HuH-7.5 (cell line): ENCODE data around the gene ZFPM1.
"Not testable (repeated sequence)": the region's sequence is repeated elsewhere in the genome, so short reads cannot be mapped to it uniquely, and the experiment has no call there.

Experiments used
- DNase-seq: peaks from one replicate; pipeline ENCODE4 v3.0.0; 2011; ENCODE audit warnings: low spot score

Gene ZFPM1

DNA sequence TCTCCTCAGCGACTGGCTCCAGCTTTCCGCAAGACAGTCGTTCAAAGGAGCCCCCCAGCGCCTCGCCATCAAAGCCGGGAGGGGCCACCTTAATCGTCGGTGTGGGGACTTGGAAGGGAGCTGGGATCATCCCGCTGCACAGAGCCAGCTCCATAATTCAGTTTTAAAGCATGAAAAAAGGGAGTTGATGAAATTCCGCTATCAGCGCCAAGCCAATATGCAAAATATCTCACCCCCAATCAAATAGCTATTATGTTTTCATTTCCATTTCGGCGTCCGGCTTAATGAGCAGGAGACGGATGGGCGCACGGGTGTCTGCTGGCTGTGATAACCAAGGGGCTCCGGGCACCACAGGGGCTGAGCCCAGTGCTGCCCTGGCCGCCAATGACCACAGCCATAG, 27.7 kb downstream of the ZFPM1 start:
- DNase-seq = no peak

DNA sequence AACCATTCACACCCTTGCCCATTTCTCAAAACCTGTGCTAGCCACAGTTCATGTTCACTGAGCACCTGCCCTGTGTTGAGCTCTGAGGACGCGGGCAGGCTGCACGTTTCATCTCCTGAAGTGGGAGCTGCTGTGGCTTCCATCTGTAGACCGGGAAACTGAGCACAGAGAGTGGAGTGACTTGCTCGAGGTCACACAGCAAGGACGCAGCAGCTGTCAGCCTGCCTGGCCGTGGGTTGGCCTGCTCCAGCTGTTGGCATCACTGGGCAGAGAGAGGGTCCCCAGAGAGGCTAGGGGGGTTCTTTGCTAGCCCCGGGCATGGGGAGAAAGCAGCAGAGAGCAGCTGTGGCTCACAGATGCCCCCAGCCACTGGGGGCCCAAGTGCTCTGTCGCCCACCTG, 28.8 kb downstream of the ZFPM1 start:
- DNase-seq = no peak

DNA sequence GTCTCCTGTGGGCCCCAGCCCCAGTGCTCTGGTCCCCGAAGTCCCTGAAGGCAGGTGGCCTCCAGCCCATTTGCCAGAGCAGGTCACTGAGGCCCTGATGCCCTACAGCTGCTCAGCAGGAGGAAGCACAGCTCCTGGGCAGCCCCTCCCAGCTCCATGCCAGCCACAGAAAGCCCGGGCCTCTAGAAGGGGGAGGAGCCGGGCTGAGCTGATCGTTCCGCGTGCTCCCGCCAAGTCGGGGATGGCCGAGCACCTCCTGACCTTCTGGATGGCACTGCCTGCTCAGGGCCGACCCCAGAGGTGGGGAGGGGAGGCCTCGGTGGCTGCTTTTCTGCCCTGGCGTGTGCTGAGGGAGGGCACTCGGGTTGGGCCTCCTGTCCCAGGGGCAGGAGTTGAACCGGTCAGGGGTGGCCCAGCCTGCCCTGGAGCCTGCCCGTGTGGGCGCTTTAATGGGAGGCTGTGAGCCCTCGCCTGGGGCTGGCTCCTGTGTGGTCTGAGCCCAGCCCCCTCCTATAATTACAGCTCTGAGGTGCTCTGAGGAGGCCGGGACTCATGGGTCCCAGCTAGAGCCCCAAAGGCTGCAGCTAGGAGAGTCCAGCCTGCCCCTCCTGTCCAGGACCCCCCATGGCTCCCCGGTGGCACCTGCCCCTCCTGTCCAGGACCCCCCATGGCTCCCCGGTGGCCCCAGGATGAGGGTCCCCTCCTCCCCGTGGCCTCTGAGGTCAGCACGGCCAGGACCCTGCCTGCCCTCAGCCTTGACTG, 29.7 kb downstream of the ZFPM1 start:
- DNase-seq = no peak

DNA sequence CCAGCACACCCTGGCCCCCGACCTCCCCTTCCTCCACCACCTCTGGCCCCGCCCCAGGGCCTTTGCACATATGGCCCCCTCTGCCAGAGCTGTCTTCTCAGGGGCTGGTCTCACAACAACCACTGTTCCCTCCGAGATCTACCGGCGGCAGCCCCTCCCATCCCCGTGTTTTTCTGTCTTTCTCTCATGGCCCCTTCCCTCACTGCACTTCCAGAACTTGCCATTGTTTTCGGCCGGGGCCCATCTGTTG, 30.2 kb downstream of the ZFPM1 start:
- DNase-seq = no peak

DNA sequence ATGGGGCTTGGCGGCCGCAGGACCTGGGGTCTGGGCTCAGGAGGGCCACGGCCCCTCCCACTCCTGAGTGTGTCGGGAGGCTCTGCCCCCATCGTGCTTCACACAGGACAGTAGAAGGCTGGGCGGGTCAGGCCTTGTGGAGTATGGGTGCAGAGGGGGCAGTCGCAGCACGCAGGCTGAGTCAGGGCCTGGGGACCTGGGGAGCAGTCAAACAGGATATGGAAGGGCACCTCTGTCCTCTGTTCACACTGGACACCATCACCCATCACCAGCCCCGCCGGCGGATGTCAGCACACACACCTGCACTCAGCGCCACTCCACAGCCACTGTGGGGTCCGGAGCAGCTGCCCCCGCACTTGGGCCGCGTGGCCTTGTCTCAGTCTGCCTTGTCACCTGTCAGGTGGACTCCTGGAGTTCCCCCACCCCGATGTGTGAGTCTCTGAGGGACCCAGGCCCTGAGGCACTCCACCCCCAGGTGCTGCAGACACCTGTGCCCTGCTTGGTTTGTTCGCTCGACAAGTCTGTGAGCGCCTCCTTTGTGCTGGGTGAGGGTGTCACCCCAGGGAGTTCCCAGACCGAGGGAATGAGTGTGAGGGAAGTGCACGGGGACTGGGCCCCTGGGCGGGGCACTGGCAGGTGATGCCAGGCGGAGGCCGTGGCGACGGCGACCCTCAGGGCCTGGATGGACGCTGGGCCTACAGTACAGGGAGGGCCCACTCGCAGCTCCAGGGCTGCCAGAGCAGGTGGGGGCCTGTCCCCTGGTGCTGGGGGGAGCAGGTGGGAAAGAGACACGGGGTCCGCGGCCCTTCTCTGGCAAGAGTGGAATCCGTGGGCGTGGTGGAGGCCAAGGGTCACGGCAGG, 31.7 kb downstream of the ZFPM1 start:
- DNase-seq = no peak

DNA sequence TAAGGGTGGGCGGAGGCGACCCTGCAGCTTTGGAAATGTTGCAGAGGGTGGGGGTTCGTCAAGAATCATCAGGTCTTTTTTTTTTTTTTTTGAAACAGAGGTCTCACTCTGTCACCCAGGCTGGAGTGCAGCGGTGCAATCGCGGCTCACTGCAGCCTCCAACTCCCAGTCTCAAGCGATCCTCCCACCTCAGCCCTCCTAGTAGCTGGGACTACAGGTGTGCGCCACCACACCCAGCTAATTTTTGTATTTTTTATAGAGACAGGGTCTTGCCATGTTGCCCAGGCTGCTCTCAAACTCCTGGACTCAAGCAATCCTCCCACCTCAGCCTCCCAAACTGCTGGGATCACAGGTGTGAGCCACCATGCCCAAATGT, 32.3 kb downstream of the ZFPM1 start:
- DNase-seq = not testable (repeated sequence)

DNA sequence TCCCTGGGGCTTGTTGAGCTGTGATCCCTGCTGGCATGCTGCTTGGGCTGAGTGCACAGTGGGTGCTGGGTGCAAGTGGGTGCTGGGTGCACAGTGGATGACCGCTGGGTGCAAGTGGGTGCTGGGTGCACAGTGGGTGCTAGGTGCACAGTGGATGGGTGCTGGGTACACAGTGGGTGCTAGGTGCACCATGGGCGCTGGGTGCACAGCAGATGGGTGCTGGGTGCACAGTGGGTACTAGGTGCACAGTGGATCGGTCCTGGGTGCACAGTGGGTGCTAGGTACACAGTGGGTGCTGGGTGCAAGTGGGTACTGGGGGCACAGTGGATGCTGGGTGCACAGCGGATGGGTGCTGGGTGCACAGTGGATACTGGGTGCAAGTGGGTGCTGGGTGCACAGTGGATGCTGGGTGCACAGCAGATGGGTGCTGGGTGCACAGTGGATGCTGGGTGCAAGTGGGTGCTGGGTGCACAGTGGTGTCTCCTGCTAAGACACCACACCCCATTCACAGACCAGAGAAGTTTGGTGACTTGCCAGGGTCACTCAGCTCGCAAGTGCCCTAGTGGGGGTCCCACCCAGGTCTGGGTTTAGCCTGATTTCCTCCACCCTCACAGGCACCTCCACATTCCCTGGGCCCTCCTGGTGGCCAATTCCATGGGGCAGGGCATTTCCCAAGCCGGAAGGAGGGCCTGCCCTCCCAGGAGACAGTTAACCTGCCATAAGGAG, 33.5 kb downstream of the ZFPM1 start:
- DNase-seq = no peak

DNA sequence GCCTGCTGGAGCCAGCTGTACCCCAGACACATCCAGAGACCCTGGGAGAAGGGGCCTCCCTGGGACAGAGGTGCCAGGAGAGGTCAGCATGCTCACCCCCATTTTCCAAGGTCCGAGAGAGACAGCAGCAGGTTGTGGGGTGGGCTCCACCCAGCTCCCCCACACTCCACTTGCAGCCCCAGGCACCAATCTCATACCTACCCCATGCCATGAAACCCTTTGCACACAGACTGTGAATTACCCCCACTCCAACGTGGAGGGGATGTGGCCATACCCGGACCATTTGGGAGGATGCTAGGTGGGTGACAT, 34.0 kb downstream of the ZFPM1 start:
- DNase-seq = no peak

DNA sequence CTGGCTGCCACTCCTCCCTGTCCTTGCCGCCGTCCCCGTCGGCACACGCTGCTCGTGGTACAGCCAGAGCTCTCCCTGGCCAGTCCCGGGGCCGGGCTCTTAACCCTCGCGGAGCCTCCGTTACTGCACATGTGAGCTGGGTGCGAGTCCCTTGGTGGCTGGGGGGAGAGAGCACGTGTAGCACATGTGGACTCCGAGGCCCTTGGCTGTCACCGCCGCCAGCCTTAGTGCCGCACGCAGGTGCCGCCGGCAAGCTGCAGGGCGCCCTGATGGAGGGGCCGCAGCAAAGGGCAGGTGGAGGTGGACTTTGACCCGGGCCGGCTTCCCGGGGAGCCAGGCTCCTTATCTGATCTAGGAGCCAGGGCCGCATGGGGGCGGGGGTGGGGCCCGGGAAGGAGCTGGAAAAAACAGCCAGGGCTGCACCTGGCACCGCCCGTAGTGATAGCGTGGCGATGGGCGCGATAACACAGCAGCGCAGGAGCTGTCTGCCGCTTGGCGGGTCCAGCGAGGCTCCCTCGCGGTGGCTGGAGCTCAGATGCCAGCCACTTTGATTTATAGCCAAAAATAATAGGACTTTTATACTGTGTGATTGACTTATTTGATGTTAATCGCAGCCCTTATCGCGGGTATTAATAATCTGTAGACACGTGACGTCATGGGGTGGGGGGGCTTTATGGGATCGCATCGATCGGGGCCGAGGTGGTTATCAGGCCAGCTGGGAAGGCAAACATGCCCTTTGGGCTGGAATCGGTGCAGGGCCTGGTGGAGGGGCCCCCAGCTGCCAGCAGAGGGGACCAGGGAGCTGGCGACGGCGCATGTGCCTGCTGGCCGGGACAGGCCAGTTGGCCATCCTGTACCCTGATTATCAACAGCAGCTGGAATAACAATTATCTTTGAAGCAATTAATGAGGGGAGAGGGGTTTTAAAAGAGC, 35.1 kb downstream of the ZFPM1 start:
- DNase-seq = peak; percentile 99

DNA sequence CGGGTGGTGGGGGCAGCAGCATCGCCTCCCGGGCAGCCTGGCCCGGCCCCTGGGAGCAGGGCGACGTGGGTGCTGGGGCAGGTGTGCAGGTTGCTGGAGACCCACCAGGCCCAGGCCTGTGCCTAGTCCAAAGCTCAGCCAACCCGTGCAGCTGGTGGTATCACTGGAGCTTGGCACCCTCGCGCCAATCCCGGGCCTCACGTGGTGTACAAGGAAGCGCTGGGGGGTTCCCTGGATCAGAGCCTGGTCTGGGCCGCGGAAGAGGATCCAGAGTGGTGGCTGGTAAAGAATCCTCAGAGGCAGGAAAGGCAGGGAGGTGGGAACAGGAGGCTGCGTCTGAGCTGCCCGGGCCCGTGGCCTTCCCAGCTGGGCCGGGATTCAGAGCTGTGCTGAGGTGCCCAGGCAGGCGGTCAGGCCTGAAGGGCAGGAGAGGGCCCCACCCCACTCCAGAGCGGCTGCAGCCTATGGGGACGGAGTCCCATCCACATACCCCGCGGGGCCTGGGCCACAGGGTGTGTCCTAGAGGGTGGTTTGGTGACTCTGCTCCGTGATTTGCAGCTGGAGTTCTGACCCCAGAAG, 36.2 kb downstream of the ZFPM1 start:
- no peak for DNase-seq

DNA sequence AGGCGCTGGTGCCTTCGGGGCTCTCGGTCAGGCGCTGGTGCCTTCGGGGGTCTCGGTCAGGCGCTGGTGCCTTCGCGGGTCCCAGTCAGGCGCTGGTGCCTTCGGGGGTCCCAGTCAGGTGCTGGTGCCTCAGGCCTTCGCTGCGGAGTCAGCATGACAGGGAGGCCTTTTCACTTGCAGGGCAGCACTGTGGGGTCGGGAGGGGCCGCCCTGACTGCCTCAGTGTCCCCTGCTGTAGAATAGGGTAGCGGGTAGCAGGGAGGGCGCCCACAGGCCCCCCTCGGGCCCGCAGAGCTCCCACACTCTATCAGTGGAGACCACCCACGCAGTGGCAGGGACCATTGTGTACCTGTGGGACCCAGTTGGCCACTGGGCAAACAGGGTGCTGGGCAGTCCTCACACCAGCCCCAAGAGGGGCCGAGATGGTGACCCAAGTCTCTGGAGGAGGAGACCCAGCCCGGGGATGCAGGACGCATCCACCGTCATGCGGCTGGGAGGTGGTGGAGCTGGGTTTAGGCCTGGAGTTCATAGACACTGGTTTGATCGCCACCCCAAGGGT, 38.0 kb downstream of the ZFPM1 start:
- no peak for DNase-seq

DNA sequence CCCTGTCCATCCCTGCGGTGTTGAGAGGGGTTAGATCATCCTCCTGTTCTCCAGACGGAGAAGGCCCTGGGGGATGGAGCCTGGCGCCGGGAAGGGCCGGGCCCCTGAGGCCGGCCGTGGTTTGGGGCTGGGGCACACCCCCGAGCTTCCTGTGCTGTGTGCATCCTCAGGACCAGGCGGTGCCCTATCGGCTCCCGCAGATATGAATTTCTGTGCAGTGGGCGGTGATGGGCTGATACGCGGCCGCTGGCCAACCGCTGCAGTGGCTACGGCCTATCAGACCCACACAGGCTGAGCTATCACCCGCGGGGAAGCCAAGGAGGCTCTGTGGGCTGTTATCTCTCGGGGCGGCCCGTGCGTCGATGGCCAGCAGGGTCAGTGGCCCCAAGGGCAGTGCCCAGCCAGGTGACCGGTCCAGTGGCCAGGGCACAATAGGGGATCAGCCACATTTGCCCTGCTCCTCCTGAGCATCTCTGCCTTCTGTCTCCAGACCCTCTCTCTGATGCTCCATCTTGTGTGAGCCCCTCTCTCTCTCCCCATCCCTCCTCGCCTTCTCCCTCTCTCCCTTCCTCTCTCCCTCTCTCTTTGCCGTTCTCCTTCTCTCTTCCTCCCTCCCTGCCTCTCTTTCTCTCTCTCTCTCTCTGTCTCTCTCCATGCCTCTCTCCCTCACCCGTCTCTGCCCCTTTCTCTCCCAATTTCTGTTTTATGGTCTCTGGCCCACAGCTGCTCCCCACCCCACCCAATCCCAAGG, 38.7 kb downstream of the ZFPM1 start:
- DNase-seq = no peak

DNA sequence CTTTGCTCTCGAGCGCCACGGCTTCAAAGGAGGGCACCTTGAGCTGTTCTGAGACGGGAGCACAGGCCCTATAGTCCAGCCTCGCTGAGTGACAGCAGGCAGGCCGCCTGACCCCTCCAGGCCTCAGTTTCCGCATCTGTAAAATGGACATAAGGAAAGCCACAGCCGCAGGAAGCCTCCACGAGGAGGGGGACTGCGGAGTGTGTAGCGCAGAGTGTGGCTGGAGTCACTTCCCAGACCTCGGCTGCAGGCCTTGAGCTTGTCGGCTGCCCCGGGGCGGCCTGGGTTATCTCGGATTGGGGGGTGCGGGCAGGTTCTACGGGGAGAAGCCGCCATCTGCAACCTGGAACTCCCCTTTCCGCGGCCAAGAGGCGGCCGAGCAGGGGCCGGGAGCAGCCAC, 40.8 kb downstream of the ZFPM1 start:
- no peak for DNase-seq

DNA sequence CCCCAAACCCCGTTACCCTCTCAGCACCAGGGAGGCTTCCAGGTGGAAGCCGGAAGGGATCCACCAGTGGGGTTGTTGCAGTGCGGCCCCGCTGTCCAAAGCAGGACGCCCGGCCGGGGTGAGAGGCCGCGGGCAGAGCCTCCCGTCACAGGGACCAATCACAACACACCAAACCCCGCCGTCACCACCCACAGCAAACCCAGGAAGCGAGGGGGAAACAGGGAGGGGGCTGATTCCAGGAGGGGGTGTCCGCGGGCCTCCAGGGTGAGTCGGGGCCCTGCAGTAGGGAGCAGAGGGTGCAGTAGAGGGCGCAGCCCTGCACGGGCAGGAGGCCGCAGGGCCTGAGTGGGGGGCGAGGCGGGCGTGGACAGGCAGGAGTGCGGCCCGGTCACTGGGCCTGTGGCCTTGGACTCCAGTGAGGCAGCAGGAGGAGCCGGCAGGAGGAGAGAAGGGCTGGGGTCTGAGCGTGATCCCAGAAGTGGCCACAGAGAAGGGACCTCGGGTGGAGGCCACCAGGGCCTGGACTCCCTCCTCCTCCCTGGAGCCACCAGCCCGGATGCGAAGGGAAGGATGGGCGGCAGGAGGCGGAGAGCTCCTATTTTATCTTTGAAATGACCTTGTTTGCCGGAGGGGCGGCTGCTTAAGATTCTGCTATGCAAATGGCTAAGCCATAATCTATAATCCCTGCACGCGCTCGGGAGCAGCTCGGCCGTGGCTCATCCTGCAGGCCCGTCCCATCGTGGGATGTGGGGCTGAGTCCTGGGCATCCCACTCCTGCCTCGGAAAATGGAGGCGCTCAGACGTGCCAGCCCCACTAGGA, 41.5 kb downstream of the ZFPM1 start:
- DNase-seq = no peak

DNA sequence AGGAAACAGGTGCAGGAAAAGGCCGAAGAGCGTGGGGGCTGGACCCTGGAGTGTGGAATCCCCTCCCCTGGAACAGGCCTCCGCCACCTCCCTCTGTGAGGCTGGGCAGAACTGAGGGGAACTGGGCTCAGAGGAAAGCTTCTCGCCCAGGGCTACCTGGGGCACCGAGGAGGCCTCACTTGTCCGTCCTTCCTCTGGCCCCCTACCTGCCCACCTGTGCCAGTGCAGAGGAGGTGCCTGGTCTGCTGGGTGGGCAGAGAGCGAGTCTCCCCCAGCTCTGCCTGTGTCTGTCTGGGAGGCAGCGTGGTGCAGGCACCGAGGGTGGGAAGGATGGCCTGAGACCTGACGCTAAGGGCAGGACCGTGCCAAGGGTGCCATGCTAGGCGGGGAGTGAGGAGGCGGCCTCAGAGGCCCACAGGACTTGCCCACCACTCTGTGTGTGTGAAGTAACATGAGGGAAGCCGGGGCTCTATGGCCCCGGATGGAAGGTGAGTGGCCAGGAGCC, 42.2 kb downstream of the ZFPM1 start:
- no peak for DNase-seq

DNA sequence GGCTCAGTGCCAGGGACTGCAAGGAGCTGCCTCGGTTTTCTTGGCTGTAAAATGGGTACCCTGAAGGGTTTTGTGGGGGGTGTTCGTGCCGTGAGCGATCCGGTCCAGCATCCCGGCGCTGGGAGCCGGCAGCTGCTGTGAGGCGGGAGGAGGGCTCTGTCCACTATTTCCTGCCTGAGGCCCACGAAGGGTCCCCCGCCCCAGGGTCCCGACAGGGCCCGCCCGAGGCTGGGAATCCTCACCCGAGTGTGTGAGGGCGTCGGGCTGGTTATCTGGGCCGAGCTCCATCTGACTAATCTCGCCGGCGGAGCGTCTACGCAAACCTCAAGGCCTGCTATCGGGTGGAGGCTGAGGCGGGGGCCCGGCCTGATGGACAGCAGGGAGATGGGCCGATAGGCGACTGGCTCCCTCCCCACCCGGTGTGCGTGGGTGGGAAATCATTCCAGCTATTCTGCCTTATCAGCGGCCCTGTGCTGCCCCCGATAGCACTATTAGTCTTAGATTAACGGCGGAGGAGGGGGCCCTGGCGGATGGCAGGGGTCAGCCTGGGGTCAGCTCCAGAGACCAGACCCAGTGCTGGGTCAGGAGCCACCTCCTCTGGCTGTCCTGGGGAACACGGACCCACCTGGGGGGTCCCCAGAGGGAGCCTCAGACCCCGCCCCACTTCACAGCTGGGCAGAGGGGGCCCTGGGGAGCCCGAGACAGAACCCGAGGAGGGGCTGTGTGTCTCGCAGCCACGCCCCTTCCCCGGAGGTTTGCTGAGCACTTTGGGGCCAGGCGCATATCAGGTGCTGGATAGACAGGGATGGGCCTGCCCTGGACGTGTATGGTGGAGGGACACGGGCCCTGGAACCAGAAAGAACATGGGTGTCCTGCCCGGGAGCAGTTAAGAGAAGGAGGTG, 44.7 kb downstream of the ZFPM1 start:
- no peak for DNase-seq

DNA sequence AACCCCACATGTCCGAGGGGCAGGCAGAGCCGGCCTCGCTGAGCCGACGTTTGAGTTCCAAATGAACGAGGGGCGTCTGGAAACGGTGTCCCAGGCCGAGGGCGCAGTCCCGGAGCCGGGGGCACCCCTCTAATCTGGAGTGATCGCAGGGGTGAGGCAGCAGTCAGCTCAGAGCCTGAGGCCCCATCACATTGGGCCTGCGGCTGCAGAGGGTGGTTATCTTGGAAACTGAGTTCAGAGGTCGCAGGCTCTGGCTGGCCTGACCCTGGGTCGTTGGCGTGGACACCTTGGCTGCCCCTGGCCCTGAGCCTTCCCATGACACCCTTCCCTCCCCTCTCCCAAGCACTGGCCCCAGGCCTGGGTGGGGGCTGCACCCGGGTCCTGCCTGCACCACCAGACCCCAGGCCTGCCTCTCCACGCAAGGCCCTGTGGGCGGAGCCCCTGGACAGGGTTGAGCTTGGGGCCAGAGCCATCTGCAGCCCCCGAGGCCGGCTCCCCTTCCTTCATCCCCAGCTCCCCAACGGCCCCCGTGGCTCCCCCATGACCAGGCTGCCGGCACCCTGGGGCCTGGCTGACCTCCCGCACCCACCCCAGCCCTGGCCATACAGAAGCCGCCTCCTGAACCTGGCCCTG, 45.6 kb downstream of the ZFPM1 start:
- DNase-seq = no peak

DNA sequence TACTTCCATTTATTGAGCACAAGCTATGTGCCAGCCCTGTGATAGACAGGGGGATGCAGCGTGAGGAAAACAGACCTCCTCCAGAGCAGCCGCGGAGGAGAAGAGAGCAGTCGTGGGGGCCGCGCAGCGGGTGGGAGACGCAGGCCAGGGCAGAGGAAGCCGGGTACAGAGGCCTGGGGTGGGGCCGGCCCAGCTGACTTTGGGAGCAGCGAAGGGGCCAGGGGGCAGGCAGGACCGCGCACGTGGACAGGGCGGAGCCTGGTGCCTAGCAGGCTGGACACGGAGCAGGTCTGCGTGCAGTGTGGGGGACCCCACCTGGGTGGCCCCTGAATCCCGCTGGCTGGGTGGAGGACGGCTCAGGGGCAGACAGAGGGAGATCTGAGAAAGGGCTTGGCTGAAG, 46.2 kb downstream of the ZFPM1 start:
- no peak for DNase-seq
